Activated CD8-positive, alpha-beta memory T cell treated with anti-CD3 and anti-CD28 coated beads, Interleukin-2, amount 50 U/mL, for 4 hours (primary cell): ENCODE measurements around the gene CDH2.

Source experiments
- DNase-seq: peaks from one replicate; pipeline ENCODE4 v3.0.0-alpha.2; 2020

Gene CDH2

GRCh38 chr18:28167835-28168349, 9.0 kb downstream of the CDH2 start:
- no peak for DNase-seq

GRCh38 chr18:28164771-28165483, 12.0 kb downstream of the CDH2 start:
- no peak for DNase-seq

DNA sequence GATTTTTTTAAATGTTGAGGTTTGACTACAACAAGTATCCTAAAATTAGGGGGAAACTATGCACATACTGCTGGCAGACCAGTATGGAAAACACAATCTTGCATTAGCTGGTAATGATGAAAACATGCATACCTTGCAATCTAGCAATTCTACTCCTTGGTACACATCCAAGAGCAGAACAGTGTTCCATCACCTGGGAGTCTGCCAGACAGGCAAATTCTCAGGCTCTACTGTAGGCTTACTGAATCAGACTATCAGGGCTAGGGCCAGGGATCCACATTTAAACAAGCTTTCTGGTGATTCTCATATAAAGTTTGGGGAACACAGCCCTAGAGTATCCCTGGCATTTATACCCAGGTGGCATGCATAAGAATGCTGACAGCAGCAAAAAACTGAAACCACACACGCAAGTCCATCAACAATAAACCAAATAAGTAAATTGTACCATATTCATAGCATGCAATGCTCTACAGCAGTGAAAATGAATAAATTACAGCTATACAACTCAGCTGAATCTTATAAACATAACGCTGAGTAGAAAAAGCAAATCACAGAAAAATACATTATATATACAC, 13.6 kb downstream of the CDH2 start:
- no peak for DNase-seq

DNA sequence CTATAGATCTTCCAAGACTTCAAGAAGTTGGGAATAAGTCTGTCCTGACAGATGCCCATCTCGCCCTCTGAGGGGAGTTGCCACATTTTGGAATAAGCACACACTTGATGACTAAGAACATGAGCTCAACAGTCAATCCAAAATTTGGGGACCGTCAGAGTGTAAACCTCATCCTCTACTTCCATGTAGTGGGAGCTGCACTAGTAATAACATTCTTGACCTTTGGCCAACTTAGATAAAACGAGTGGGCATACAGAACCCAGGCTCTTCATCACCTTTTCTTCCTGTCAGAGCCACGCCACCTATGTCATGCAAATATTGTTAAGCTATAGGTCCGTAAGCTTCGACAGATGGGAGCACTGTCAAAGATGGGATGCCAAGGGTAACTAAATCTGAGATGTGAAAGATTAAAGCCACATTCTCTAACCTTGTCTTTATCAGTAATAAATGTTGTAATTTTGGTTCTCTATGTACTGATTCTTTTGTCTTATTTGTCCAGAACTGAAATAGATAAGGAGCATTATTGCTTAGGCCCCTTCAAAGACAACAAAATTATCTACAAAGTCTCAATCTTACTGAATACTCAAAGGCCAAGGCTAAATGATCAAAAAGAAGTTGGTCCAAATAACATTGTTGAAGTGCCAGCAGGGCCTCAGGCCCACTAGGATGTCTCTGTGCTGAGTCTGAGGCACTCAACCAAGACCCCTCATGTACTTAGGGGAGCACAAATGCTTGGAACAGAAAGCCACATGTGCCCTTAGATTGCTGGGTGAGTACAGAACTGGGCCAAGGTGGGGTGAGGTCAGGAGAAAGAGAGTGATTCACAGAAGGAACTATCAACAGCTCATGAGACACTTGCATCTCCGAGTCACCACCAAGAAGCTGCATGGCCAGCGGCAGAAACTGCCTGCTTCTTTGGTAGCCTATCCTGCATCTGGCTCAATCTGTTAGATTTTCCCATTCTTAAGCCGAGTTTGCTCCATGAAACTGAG, 15.0 kb downstream of the CDH2 start:
- DNase-seq: no peak

GRCh38 chr18:28159055-28159454, 17.9 kb downstream of the CDH2 start:
- no peak for DNase-seq

DNA sequence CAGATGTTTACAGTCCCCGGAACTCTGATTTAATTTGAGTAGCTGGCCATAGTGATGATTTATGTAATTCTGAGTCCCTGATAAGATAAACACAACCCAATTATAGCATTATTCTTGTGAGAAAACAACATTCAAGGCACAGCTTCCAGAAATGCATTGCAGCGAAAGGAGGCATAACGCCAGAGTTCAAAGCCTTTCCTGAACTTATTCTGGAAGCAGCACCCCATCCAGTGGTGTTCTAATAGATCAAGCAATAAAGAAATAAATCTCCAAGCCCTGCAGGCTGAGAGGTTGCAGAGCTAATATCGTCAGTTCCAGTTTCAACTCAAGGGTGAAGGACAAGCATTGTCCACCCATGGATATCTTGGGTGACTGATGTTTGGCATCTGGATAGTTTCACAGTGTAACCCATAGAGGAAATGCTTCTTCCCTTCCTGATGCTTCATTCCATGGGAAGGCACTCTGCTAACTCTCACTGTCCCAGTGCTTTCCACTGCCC, 18.8 kb downstream of the CDH2 start:
- no peak for DNase-seq

DNA sequence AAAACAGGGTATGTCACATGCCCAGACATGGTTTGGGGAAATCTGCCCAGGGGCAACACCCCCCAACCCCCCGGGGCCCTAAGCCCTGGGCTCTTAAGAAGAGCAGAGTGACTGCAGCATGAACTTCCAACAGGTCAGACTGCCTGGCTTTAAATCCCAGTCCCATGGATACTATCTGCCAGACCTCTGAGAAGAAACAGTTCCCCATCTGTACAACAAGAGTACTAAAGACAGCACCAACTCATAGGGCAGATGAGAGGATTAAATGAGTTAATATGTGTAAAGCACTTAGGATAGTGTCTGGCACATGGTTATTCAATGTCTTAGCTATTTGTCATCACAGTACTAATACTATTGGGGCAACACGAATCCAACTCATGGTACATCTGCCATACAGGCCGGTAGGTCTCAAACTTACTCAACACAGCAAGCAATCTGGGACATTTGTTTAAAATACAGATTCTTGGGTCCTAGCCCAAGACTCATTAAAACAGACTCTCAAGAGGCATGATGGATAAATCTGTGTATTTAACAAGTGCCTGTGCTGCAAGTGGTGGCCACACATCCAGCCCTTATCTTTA, 23.4 kb downstream of the CDH2 start:
- no peak for DNase-seq

- no peak for DNase-seq
Observed at GRCh38 chr18:28152754-28153153, 24.2 kb downstream of the CDH2 start.

- no peak for DNase-seq
Observed at GRCh38 chr18:28152354-28152753, 24.6 kb downstream of the CDH2 start.

DNA sequence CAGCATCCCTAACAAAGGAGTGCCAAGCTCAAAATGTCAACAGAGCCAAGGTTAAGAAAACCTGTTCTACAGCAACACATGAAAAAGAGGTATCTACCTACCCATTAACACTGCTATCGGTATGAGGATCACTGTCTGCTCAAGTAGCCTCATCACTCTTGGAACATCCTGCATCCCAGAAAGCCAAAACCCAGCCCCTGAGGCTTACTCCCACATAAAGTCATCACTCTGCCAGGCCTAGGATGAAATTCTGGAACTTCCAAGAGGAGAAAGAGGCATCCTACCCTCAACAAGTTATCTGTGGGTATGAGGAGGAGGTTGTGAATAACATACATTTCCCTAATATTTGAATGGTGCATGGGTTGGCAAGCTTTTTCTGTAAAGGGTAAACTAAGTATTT, 25.5 kb downstream of the CDH2 start:
- DNase-seq: no peak

DNA sequence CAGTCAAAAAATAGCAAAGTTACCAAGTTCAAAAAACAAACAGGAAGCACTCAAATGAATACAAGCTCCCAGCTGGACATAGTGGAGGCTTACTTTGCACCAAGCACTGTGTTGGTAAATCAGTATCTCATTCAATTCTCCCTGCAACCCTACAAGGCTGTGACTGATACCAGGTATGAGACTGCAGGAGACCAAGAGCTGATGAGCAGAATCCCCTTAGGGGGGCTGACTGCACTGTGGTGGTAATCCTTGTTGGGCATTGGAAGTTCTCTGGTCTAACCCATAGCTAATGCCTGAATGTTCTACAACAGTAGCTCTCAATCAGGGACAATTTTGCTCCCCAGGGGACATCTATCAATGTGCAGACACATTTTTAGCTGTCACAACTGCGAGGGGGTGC, 26.0 kb downstream of the CDH2 start:
- DNase-seq: no peak

DNA sequence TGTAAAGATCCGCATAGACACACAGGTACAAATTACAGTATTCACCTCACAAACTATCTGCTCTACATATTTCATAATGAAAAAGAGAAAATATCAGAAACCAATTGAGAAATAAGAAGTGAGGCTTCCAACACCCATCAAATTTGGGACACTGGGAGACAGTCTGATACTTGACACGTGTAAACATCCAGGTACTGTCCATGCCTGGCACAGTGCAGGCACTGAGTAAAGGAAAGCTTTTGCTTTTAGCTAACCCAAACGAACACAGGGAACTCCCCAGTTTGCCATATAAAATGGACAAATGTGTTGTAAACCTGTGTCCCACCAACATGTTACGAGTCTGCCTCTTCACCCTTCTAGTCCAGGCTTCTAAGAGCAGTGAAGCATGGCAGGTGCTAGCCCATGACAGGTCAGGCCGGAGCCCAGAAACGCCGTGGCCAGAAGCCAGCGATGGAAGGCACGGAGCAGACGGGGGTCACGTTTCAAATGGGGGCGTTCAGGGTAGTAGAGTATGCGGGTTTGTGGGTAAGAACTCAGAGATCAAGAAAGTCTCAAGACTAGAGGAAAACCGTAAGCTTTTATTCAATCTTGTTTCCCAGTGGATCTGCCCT, 27.0 kb downstream of the CDH2 start:
- DNase-seq: no peak

DNA sequence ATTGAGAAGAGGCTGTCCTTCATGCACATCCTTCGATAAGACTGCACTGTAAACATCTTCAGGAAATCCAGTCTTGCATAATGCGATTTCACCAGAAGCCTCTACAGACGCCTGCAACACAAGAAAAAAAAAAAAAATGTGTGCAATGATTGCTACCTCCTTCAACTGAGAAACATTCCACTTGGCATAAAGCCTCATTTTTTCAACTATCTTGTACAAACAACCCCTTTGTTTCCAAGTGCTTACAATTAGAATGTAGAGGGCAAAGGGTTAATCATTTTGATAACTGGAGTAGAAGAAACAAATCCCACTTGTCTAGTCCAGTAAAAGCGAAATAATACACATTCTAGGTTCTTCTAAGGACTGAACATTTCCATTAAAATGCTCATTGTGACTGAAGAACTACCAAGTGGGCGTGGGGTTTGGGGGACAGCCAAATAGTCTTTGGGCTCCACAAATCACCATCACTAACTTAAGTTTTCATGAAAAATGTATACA, 29.2 kb downstream of the CDH2 start:
- DNase-seq: no peak

- no peak for DNase-seq
Observed at GRCh38 chr18:28143725-28144124, 33.2 kb downstream of the CDH2 start.

DNA sequence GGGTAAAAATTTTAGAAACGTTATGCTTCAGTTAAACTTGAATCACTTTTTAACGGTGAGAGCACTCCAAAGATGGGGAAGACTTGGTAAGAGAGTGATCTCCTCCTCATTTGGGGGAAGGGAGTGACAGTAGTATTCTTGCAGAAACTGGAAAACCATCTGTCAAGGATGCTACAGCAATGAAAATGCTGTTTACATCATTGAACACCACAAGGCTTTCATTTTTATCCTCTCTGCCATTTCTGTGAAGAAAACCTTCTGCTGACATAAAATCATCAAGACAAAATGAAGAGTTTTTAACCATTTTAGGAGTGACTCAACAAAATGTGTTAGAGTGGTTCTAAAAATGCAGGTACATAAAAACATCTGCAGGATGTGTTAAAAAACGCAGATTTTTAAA, 38.1 kb downstream of the CDH2 start:
- no peak for DNase-seq

DNA sequence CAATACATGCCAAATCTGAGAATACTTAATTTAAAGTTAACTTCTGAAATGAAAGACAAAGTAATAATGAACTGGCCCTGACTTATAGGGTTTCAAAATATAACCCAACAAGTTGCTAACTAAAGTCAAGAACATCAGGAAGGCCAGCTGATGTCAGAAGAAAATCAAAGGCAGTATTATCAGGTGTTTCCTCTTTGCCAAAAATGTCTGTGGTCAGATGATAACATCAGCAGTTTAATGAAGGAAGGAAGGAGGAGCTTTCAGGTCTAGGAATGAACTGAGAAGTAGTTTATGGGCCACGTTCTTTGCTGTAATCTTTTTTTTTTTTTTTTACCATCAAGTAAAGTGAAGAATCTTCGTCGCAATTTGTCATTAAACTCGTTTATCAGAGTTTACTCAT, 40.9 kb downstream of the CDH2 start:
- no peak for DNase-seq

DNA sequence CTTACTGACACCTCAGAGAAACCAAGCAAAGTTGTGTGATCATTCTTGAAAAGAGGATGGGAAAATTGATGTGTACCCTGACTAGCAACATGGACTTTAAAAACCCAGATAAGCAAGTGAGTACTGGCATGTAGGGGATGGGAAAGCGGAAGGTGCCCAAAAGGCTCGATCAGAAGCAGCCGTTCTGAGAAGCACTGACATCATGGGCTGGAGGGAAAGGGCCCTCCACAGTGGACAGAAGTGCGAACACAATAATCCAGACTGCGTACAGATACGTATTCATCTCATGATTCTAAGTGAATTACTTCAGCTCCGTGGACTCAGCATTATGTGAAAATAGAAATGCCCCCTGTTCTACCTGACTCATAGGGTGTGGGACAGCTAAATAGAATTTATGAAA, 42.2 kb downstream of the CDH2 start:
- DNase-seq: no peak

GRCh38 chr18:28132084-28132483, 44.8 kb downstream of the CDH2 start:
- no peak for DNase-seq

DNA sequence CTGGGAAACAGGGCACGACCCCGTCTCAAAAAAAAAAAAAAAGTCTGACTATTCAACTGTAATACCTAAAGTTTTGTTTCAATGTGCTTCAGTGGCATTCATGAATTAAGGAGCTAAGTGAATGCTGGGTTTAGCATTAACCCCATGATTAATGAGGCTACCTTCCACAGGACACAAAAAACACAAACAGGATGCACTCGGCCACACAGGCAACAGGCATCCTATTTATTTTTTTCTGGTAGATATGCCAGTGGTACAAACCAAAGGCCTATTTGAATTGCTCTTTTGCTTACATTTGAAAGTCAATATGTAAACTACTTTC, 48.3 kb downstream of the CDH2 start:
- DNase-seq: no peak

GRCh38 chr18:28127763-28128658, 48.9 kb downstream of the CDH2 start:
- no peak for DNase-seq

GRCh38 chr18:28127228-28127627, 49.7 kb downstream of the CDH2 start:
- no peak for DNase-seq
